ENCODE results near the gene PYURF. TPM values are rescaled to one million over a fixed set of nuclear protein-coding genes. Genes with fewer than 3 reads are reported as not detected.

The PYURF gene
- total RNA-seq, 1 donor: 55.7 TPM

DNA sequence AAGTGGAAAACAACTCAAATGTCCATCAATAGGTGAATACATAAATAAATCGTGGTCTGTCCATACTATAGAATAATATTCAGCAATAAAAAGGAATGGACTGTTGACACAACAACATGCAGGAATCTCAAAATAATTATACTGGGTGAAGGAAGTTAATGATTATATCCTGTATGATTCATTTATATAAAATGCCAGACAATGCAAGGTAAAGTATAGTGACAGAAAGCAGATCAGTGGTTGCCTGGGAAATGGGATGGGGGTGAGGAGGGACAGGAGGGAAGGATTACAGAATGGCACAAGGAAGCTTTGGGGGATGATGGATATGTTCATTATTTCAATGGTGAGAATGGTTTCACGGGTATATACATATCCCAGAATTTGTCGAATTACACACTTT lies 12.3 kb downstream of the PYURF start:
- Histone ChIP-seq H3K27me3 (ENCODE audit: insufficient read depth, low read length) (peaks cover 8% of the 10 kb centered on the region), H3K4me3 (ENCODE audit: insufficient read depth, low read length) (no peak overlapping the region), H4K20me1 (ENCODE audit: insufficient read depth, low read length) (no peaks in the 10 kb centered on the region), H3K9me3 (ENCODE audit: low read depth, low read length) (no peaks in the 10 kb centered on the region), H3K4me2 (ENCODE audit: insufficient read depth, low read length) (no peak overlapping the region), H3K27ac (ENCODE audit: low read depth, low read length) (no peak overlapping the region), H3K4me1 (ENCODE audit: insufficient read depth, low read length) (no peaks in the 10 kb centered on the region), H2AFZ (ENCODE audit: low read length) (no peak overlapping the region), H3K36me3 (ENCODE audit: insufficient read depth, low read length) (no peaks in the 10 kb centered on the region), H3K79me2 (ENCODE audit: insufficient read depth, low read length) (no peaks in the 10 kb centered on the region)
- no peak for DNase-seq (ENCODE audit: insufficient read length, low spot score, missing footprints)
- TF ChIP-seq, protein P1, sequence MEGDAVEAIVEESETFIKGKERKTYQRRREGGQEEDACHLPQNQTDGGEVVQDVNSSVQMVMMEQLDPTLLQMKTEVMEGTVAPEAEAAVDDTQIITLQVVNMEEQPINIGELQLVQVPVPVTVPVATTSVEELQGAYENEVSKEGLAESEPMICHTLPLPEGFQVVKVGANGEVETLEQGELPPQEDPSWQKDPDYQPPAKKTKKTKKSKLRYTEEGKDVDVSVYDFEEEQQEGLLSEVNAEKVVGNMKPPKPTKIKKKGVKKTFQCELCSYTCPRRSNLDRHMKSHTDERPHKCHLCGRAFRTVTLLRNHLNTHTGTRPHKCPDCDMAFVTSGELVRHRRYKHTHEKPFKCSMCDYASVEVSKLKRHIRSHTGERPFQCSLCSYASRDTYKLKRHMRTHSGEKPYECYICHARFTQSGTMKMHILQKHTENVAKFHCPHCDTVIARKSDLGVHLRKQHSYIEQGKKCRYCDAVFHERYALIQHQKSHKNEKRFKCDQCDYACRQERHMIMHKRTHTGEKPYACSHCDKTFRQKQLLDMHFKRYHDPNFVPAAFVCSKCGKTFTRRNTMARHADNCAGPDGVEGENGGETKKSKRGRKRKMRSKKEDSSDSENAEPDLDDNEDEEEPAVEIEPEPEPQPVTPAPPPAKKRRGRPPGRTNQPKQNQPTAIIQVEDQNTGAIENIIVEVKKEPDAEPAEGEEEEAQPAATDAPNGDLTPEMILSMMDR (IDR thresholded peaks at IDR 0.05; ENCODE audit: extremely low read depth, low read depth, low read length): no peak

DNA sequence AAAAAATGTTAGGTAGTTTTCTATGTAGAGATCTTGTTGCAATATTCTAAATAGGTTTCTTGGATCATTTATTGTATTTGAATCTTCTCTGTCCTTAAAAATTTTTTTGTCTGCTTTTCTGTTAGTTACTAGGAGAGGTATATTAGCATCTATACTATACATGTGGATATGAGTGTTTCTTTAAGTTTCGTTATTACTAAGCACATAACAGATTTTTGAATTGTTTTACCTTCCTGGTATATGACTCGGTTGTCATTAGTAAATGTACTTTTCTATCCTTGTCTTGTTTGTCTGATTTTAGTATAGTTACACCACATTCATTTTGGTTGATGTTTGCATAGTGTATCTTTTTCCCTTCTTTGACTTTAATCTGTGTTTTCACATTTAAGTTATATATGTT lies 20.2 kb downstream of the PYURF start:
- no peaks in the 10 kb centered on the region for H3K4me1 ChIP-seq (ENCODE audit: insufficient read depth, low read length)
- H2AFZ ChIP-seq (ENCODE audit: low read length): no peak overlapping the region
- DNase-seq (ENCODE audit: insufficient read length, low spot score, missing footprints): no peak
- TF ChIP-seq, protein P1 (IDR thresholded peaks at IDR 0.05; ENCODE audit: extremely low read depth, low read depth, low read length): no peak
- H3K79me2 ChIP-seq (ENCODE audit: insufficient read depth, low read length): no peaks in the 10 kb centered on the region
- H3K9me3 ChIP-seq (ENCODE audit: low read depth, low read length): no peaks in the 10 kb centered on the region
- H3K27me3 ChIP-seq (ENCODE audit: insufficient read depth, low read length): peaks cover 6% of the 10 kb centered on the region
- no peaks in the 10 kb centered on the region for H4K20me1 ChIP-seq (ENCODE audit: insufficient read depth, low read length)
- no peak overlapping the region for H3K4me2 ChIP-seq (ENCODE audit: insufficient read depth, low read length)
- no peak overlapping the region for H3K4me3 ChIP-seq (ENCODE audit: insufficient read depth, low read length)
- no peaks in the 10 kb centered on the region for H3K36me3 ChIP-seq (ENCODE audit: insufficient read depth, low read length)
- no peak overlapping the region for H3K27ac ChIP-seq (ENCODE audit: low read depth, low read length)

DNA sequence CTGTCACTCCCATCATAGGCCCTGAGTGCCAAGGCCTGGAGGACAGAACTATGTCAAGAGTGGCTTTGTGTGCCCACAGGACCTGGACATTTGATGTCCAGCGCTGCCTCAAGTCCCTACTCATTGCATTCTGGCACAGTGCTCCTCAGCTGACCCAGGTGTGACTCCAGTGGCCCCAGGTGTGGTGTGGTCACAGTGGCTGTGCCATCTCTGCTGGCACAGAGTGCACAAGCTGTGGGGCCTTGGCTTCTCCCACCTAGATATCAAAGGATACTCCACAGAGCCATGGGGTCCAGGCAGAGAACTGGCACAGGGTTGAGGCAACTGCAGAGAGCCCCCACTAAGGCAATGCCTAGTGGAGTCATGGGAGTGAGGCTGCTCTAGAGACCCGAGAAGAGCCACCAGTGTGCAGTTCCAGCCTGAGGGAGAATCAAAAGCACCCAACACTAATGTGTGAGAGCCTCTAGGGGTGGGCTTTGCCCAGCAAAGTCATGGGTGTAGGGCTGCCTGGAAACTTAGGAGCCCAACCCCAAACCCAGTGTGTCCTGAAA lies 25.6 kb downstream of the PYURF start:
- H4K20me1 ChIP-seq (ENCODE audit: insufficient read depth, low read length): no peaks in the 10 kb centered on the region
- H2AFZ ChIP-seq (ENCODE audit: low read length): no peak overlapping the region
- no peak for DNase-seq (ENCODE audit: insufficient read length, low spot score, missing footprints)
- H3K4me1 ChIP-seq (ENCODE audit: insufficient read depth, low read length): no peaks in the 10 kb centered on the region
- no peaks in the 10 kb centered on the region for H3K9me3 ChIP-seq (ENCODE audit: low read depth, low read length)
- H3K36me3 ChIP-seq (ENCODE audit: insufficient read depth, low read length): no peaks in the 10 kb centered on the region
- no peak overlapping the region for H3K4me2 ChIP-seq (ENCODE audit: insufficient read depth, low read length)
- H3K79me2 ChIP-seq (ENCODE audit: insufficient read depth, low read length): no peaks in the 10 kb centered on the region
- no peak overlapping the region for H3K27ac ChIP-seq (ENCODE audit: low read depth, low read length)
- H3K27me3 ChIP-seq (ENCODE audit: insufficient read depth, low read length): peaks cover 9% of the 10 kb centered on the region
- no peak overlapping the region for H3K4me3 ChIP-seq (ENCODE audit: insufficient read depth, low read length)
- TF ChIP-seq, protein P1 (IDR thresholded peaks at IDR 0.05; ENCODE audit: extremely low read depth, low read depth, low read length): no peak

DNA sequence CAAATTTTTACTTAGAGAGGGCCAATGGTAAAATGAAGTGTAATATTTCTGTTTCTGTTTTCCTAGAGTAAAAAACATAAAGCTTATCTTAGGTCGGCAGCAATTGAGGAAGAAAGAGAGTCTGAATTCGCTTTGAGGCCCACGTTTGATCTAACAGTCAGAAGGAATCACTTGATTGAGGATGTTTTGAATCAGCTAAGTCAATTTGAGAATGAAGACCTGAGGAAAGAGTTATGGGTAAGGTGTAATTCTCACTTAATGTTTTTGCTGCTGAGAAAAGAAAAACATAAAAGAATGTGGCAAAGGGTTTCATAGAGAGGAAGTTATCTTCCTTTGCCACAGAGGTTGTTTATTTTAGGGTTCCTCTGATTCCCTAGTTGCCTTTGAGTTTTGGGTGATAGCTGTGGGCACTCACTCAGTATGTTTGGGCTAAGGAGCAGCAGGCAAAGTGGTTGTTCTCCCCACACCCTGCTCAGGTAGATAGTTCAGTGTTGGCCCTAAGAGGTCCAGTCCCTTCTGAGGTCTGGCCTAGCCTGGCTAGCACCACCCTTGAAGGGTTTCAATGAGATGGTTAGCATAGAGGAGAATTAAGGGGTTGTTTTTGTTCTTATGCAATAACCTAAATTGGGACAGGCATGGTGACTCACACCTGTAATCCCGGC lies 34.3 kb downstream of the PYURF start:
- H4K20me1 ChIP-seq (ENCODE audit: insufficient read depth, low read length): no peaks in the 10 kb centered on the region
- DNase-seq (ENCODE audit: insufficient read length, low spot score, missing footprints): no peak
- H3K4me3 ChIP-seq (ENCODE audit: insufficient read depth, low read length): no peak overlapping the region
- no peaks in the 10 kb centered on the region for H3K4me1 ChIP-seq (ENCODE audit: insufficient read depth, low read length)
- H3K27me3 ChIP-seq (ENCODE audit: insufficient read depth, low read length): no peaks in the 10 kb centered on the region
- TF ChIP-seq, protein P1 (IDR thresholded peaks at IDR 0.05; ENCODE audit: extremely low read depth, low read depth, low read length): no peak
- no peak overlapping the region for H3K27ac ChIP-seq (ENCODE audit: low read depth, low read length)
- no peak overlapping the region for H2AFZ ChIP-seq (ENCODE audit: low read length)
- no peaks in the 10 kb centered on the region for H3K79me2 ChIP-seq (ENCODE audit: insufficient read depth, low read length)
- H3K9me3 ChIP-seq (ENCODE audit: low read depth, low read length): no peaks in the 10 kb centered on the region
- no peaks in the 10 kb centered on the region for H3K36me3 ChIP-seq (ENCODE audit: insufficient read depth, low read length)
- no peak overlapping the region for H3K4me2 ChIP-seq (ENCODE audit: insufficient read depth, low read length)

Data from osteoblast (primary cell).